H1 (cell line): Measurements from ENCODE around the gene SLC1A4.

Source experiments
- JUND ChIP-seq: IDR thresholded peaks from 2 replicates; pipeline ENCODE4 v1.6.1; 2011; ENCODE audit warnings: mild to moderate bottlenecking, improper control_type of control experiment, low read length
- RFX5 ChIP-seq: IDR thresholded peaks from 2 replicates; pipeline ENCODE4 v1.6.1; 2011; ENCODE audit warnings: low read depth, low read length, improper control_type of control experiment, borderline replicate concordance
- SIN3A ChIP-seq, 2 experiments: IDR thresholded peaks in 1 of 2; conservative IDR thresholded peaks in 1 of 2; 2 replicates each; pipeline ENCODE4 v1.6.1; 2011 to 2012; ENCODE audit warnings: low read length in 2 of 2, improper control_type of control experiment in 1 of 2, low read depth in 1 of 2, mild to moderate bottlenecking in 1 of 2

GRCh38 chr2:65026704-65027464 lies 37.7 kb downstream of the SLC1A4 start:
- TF ChIP-seq SIN3A (conservative IDR thresholded peaks at IDR 0.05 in 1 of 2, IDR thresholded peaks at IDR 0.05 in 1 of 2; ENCODE audit: low read depth in 1 of 2, low read length in 2 of 2) (no peak), RFX5 (no peak), JUND (no peak)
